SK-N-MC (cell line): ENCODE measurements around the gene LAMC2.

Source experiments
- EZH2 ChIP-seq: fragments of 200-600 bp; sonication (generic); IDR thresholded peaks from one replicate; pipeline ENCODE4 v1.6.1; 2017; ENCODE audit warnings: antibody characterized with exemption
- POLR2AphosphoS5 ChIP-seq: IDR thresholded peaks from 2 replicates; pipeline ENCODE4 v1.6.1; 2012; ENCODE audit warnings: mild to moderate bottlenecking, low read depth, low read length, borderline replicate concordance

DNA sequence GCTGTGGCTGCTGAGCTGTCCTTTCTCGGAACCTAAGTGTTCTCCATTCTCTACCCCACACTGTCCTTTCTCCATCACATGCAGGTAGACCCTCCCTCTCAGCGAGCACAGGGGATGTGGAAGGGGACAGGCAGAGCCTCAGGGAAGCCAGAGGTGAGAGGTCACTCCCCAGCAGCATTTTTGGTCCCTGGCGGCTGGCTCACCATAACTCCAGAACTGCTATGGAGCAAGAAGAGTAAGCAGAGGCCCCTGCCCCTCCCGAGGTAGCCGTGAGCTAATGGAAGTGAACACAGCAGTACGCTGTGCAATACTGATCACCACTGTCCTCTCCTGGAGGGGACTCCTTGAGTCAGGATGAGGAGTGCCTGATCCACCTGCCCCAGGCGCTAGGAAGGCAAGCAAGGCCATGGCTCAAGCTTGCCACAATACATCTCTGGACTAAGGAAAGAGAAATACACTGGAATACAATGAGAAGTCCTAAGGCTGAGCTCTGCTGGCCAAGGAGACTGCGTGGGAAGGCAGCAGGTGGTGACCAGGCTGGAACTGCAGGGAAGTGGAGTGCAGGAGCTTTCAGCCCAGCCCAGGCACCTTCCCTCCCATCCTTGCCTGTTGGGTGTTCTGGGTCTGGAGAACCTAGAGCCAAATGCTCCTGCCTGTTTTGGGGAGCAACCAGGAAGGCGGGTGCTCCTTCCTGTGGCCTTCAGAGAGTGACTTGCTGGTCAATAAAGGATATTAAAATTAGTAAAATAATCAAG is 96.2 kb downstream of the LAMC2 start:
- TF ChIP-seq POLR2AphosphoS5, result no peak
- no peak for TF ChIP-seq EZH2
